ENCODE results near the gene UBE2I.
A peak's percentile ranks its signal among the peaks of the same experiment; 100 is the strongest.

UBE2I gene

DNA sequence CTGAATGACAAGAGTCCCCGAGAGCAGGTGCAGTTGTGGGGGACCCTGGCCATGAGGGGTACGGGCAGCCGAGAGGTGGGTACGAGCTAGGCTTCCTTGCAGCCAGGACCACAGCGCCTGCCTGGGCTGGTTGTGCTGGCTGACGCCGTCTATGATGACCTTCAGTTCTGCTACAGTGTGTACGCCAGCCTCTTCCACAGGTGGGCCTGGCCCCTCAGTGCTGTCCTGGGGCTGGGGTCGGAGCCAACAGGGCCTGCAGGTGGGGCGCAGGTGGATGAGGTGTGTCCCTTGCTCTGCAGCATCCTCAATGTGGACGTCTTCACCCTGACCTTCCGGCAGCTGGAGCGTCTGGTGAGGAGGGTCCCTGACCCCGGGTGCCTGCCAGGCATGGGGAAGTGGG lies 35.1 kb downstream of the UBE2I start:
- DNase-seq, result no peak

DNA sequence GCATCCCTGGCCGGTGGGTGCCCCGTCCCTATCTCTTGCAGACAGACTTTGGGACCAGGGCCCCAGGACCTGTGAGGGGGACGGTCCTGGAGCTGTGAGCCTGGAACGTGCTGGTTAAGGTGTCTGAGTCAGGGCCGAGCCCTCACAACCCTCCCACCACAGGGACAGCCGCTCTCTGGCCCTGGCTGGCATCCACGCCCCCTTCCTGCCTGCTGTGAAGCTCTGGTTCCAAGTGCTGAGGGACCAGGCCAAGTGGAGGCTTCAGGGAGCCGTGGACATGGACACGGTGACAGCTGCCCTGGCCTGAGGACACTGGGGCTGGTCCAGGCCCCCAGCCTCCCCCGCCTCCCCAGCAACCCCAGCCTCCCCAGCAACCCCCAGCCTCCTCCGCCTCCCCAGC lies 35.7 kb downstream of the UBE2I start:
- no peak for DNase-seq

- no peak for DNase-seq
Measured at GRCh38 chr16:1345651-1346421, 36.4 kb downstream of the UBE2I start.

DNA sequence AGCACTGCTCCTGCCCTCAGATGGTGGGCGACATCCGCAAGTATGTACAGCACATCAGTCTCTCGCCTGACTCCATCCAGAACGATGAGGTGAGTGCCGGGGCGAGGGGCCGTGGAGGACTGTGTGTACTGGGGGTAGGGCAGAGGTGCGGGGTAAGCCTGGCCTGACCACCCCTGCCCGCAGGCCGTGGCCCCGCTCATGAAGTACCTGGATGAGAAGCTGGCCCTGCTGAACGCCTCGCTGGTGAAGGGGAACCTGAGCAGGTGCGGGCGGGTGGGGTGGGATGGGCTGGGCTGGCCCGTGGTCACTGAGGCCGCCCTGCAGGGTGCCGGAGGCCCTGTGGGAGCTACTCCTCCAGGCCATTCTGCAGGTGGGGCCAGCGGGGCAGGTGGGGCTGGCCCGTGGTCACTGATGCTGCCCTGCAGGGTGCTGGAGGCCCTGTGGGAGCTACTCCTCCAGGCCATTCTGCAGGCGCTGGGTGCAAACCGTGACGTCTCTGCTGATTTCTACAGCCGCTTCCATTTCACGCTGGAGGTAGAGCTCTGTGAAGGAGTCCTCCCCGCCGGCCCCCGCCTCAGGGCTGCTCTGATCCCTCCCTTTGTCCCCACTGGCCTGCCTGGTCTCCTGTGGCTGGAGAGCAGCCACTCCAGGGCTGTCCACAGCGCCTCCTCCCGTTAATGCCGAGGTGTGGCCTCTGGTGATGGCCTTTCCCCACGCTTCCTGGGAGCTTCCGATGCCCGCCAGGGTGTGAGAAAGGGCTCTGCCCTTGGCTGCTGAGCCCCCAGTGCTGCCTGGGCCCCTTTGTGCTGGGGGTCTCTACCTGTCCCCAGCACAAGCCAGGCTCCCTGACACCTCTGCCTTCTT lies 37.2 kb downstream of the UBE2I start:
- no peak for DNase-seq

DNA sequence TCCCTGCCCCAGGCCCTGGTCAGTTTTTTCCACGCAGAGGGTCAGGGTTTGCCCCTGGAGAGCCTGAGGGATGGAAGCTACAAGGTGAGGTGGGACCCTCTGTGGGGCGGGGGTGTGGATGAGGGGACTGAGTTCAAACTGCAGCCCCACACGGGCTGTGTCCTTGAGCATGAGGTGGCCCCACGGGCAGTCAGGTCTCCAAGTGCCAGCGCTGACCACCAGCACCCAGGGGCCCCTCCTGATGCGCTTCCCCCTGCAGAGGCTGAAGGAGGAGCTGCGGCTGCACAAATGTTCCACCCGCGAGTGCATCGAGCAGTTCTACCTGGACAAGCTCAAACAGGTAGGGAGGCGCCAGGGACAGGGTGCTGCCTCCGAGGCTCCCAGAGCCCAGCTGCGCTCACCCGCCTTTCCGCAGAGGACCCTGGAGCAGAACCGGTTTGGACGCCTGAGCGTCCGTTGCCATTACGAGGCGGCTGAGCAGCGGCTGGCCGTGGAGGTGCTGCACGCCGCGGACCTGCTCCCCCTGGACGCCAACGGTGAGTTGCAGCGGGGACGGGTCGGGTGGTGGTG lies 37.9 kb downstream of the UBE2I start:
- DNase-seq, result no peak

DNA sequence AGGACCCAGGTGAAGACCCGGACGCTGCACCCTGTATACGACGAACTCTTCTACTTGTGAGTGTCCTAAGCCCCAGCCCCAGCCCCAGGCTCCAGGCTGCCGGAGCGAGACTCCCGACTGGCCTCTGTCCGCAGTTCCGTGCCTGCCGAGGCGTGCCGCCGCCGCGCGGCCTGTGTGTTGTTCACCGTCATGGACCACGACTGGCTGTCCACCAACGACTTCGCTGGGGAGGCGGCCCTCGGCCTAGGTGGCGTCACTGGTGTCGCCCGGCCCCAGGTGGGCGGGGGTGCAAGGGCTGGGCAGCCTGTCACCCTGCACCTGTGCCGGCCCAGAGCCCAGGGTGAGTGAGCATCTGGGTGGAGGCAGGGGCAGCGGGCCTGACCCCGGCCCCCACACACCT lies 38.5 kb downstream of the UBE2I start:
- no peak for DNase-seq

- DNase-seq, result no peak
Measured at GRCh38 chr16:1348441-1348840, 39.0 kb downstream of the UBE2I start.

- no peak for DNase-seq
Measured at GRCh38 chr16:1348926-1349325, 39.5 kb downstream of the UBE2I start.

DNA sequence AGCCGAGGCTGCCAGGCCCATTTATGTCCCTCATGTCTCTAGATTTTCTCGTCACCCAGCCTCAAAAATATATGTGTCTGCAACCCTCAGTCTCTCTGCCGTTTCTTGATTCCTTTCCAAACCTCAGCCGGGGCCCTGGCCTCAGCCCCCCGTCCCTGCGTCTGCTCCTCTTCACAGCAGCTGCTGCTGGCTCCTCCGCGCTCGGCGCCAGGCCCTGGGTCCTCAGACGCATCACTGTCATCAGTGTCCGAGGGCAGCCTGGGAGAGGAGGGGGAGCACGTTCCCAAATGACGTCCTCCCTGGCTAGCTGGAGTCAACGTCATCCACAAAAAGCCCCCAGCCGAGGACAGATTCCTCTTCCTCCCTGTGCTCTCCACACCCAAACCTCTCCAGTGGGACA lies 39.9 kb downstream of the UBE2I start:
- no peak for DNase-seq

DNA sequence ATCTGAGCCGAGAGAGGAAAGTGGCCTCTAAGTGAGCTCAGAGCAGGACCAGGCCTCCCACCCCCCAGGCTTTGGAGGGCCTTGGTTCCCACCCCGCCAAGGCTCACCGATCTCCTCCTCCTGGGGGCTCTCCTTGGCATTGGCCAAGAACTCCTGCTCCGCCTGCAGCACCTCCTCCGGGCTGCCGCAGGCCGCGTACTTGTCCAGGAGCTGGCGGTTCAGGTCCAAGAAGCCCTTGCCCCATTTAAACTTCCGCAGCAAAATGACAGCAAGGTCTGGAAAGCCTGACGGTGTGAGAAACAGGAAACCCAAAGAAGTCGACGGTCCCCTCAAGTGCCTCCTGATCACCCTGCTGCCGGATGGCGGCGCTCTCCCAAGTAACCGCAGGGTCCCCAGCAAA lies 40.5 kb downstream of the UBE2I start:
- DNase-seq, result no peak

DNA sequence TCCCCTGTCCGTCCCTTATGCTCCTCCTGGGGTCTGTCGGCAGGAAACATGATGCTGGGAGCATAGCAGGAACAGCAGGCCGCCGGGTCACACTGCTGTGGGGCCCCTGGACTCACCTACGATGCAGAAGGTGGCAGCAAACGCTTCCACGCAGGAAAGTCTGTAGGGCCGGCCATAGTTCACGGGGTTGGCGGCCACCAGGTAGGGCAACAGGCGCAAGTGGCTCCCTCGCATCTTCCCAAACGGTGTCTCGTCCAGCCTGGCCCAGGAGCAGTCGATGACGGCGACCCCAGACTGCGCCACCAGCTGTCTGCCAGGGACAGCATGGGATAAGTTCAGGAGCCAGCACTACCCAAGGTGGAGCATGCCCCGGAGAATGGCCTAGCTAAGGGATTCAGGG lies 41.3 kb downstream of the UBE2I start:
- DNase-seq, result no peak

GRCh38 chr16:1351215-1351581 lies 41.8 kb downstream of the UBE2I start:
- DNase-seq, result no peak

- DNase-seq, result peak; percentile 59
Measured at GRCh38 chr16:1351582-1352362, 42.3 kb downstream of the UBE2I start, which contains the start of the genes GNPTG and TSR3. GNPTG (plus strand) TSS chr16:1351931; CDS start chr16:1351966, 35 bp downstream. TSR3 (minus strand) TSS chr16:1351878; CDS start chr16:1351804, 74 bp downstream.

- no peak for DNase-seq
Measured at GRCh38 chr16:1354815-1355540, 45.5 kb downstream of the UBE2I start.

DNA sequence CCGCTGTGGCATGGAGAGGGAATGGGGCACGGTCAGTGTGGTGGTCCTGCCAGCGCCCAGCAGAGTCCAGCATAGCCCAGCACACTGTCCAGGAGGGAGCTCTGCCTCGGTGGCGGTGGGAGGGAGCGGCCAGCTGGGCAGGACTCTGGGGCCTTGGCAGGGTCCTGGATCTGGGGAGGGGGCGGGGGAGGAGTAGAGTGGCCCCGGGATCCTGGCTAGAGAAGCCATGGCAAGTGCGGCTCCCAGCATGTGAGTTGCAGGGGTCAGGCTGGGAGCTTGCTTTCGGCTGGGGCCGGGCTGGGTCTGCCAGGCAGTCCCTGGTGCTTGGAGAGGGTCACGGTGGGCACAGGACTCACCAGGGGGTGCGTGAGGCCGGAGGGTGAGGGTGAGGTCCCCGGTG lies 46.2 kb downstream of the UBE2I start:
- DNase-seq, result no peak

- DNase-seq, result no peak
Measured at GRCh38 chr16:1356061-1356900, 46.8 kb downstream of the UBE2I start.

GRCh38 chr16:1357906-1358566 lies 48.6 kb downstream of the UBE2I start:
- no peak for DNase-seq

DNA sequence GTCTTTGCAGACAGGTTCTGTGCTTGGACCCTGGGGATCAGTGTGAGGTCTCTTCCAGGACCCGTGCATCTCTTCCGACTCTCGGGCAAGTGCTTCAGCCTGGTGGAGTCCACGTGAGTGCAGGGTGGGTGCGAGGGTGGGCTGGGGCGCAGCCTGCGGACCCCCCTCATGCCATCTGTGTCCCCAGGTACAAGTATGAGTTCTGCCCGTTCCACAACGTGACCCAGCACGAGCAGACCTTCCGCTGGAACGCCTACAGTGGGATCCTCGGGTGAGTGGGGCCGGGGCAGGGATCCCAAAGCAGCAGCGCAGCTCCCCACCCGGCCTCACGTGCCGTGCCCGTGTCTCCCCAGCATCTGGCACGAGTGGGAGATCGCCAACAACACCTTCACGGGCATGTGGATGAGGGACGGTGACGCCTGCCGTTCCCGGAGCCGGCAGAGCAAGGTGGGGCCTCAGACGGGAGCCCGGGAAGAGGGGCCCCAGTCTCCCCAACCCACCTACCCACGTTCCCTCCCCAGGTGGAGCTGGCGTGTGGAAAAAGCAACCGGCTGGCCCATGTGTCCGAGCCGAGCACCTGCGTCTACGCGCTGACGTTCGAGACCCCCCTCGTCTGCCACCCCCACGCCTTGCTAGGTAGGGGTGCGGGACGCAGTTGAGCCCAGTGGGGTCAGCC lies 52.4 kb downstream of the UBE2I start:
- no peak for DNase-seq

DNA sequence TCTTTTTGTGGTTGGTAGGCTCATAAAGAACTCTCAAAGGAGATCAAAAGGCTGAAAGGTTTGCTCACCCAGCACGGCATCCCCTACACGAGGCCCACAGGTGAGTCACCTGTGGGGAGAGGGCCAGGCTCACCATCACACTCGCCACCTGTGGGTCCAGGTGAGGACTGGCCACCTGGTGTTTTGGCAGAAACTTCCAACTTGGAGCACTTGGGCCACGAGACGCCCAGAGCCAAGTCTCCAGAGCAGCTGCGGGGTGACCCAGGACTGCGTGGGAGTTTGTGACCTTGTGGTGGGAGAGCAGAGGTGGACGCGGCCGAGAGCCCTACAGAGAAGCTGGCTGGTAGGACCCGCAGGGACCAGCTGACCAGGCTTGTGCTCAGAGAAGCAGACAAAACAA lies 53.4 kb downstream of the UBE2I start:
- DNase-seq, result no peak

DNA sequence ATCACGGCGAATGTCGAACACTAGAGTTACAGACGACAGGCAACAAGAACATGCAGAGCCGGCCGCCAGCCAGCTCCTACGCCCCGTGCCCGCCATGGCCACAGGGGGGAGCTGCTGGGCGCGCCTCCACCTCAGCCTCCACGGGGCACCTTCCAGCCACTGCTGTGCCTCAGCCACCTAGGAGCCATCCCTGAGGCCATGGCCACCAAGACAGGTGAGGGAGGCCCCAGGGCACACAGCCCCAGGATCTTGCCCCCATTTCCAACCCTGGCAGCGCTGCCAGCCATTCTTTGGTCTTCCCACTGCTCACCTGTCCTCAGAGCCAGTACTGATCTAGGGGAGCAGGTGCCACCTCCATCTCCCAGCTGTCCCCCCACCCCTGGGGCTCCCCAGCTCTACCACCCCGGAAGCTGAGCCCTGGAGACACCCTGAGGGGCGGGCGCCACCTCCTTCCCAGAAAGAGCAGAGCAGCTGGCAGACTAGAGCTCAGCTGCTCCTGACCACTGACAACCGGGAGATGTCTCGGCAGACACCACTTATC lies 54.1 kb downstream of the UBE2I start:
- DNase-seq, result no peak
